GM23248 (cell line): ENCODE results near the gene ETV1.

Source experiments
- EZH2 ChIP-seq: fragments of 200-600 bp; sonication (generic); IDR thresholded peaks from 2 replicates; pipeline ENCODE4 v1.6.1; 2018; ENCODE audit warnings: antibody characterized with exemption, mild to moderate bottlenecking; ENCODE audit not compliant: insufficient read depth, poor library complexity, severe bottlenecking
- EZH2phosphoT487 ChIP-seq: fragments of 200-600 bp; sonication (generic); IDR thresholded peaks from 2 replicates; pipeline ENCODE4 v1.6.1; 2018; ENCODE audit warnings: antibody characterized with exemption, moderate library complexity, mild to moderate bottlenecking, low read depth; ENCODE audit not compliant: insufficient read depth

DNA sequence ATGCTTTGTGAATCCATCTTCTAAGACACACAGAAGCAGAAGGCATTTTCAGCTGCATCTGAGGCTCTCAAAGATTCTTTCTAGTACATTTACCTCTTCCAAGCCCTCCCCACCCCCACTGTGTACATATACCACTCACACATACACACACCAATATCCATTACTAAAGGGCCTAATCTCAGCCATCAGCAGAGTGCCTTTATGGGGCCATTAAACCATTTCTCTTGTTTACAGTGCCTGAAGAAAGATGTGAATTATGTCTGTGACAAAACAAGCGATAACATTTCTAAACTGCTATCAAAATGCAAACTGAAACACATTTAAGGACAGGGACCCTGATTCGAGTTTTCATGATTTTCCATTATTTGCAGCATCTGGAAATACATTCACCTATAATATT, 40.0 kb downstream of the ETV1 start:
- TF ChIP-seq EZH2 (no peak), EZH2phosphoT487 (no peak)
